RWPE2 (cell line): Measurements from ENCODE around the gene KIAA1549.

Source experiments
- ATAC-seq: fragments of 200-7000 bp; cut with Tn5 transposase; 3 replicates; pipeline ENCODE4 v1.9.1; 2021; ENCODE audit warnings: low read depth
- DNase-seq: peaks from one replicate; pipeline ENCODE4 v3.0.0-alpha.2; 2020; ENCODE audit warnings: low spot score
- H3K27ac ChIP-seq: fragments of 450-650 bp; 2 replicates; pipeline ENCODE4 v1.5.1; 2017; ENCODE audit warnings: mild to moderate bottlenecking; ENCODE audit not compliant: poor library complexity, severe bottlenecking
- H3K27me3 ChIP-seq: fragments of 250-450 bp; sonication (Bioruptor Pico); 2 replicates; pipeline ENCODE4 v1.5.1; 2021; ENCODE audit warnings: mild to moderate bottlenecking, moderate library complexity; ENCODE audit not compliant: insufficient read depth, poor library complexity, severe bottlenecking
- H3K36me3 ChIP-seq: fragments of 250-450 bp; sonication (Bioruptor Pico); 2 replicates; pipeline ENCODE4 v1.5.1; 2020; ENCODE audit warnings: low read depth, mild to moderate bottlenecking, moderate library complexity
- H3K4me1 ChIP-seq: fragments of 250-450 bp; sonication (Bioruptor Pico); 2 replicates; pipeline ENCODE4 v1.5.1; 2021; ENCODE audit warnings: mild to moderate bottlenecking, moderate library complexity; ENCODE audit not compliant: insufficient read depth, poor library complexity, severe bottlenecking
- H3K4me3 ChIP-seq: fragments of 250-450 bp; sonication (Bioruptor Pico); 2 replicates; pipeline ENCODE4 v1.5.1; 2021; ENCODE audit warnings: mild to moderate bottlenecking, moderate library complexity; ENCODE audit not compliant: severe bottlenecking
- H3K9me3 ChIP-seq: fragments of 250-450 bp; sonication (Bioruptor Pico); 2 replicates; pipeline ENCODE4 v1.5.1; 2021; ENCODE audit warnings: mild to moderate bottlenecking, moderate library complexity; ENCODE audit not compliant: severe bottlenecking
- CTCF ChIP-seq: fragments of 450-650 bp; IDR thresholded peaks from one replicate; pipeline ENCODE4 v1.5.1; 2017; ENCODE audit warnings: mild to moderate bottlenecking, moderate library complexity; ENCODE audit not compliant: poor library complexity, severe bottlenecking

KIAA1549 gene

GRCh38 chr7:139022286-139022685 lies 41.1 kb upstream of the KIAA1549 start:
- ATAC-seq = no peak
- TF ChIP-seq CTCF = no peak

GRCh38 chr7:139018910-139019309 lies 37.7 kb upstream of the KIAA1549 start:
- no peaks in the 10 kb centered on the region for H3K27me3 ChIP-seq
- no peak for ATAC-seq
- H3K27ac ChIP-seq = no peak overlapping the region
- H3K36me3 ChIP-seq = peaks cover 34% of the 10 kb centered on the region
- H3K9me3 ChIP-seq = no peaks in the 10 kb centered on the region
- no peak for TF ChIP-seq CTCF
- no peak for DNase-seq
- no peak overlapping the region for H3K4me3 ChIP-seq
- H3K4me1 ChIP-seq = peaks cover 2% of the 10 kb centered on the region

More at GRCh38 chr7:139022286-139022685, 41.1 kb upstream of the KIAA1549 start:
- Histone ChIP-seq H3K9me3 (no peaks in the 10 kb centered on the region), H3K36me3 (peaks cover 65% of the 10 kb centered on the region), H3K27me3 (no peaks in the 10 kb centered on the region), H3K27ac (no peak overlapping the region), H3K4me1 (peaks cover 2% of the 10 kb centered on the region), H3K4me3 (no peak overlapping the region)
- no peak for DNase-seq

- ATAC-seq (peak; percentile 94), DNase-seq (no peak)
- peak; percentile 83 for TF ChIP-seq CTCF
- Histone ChIP-seq H3K4me3 (no peak overlapping the region), H3K9me3 (no peaks in the 10 kb centered on the region), H3K27ac (no peak overlapping the region), H3K36me3 (peaks cover 17% of the 10 kb centered on the region), H3K27me3 (no peaks in the 10 kb centered on the region), H3K4me1 (peaks cover 2% of the 10 kb centered on the region)
Measured at GRCh38 chr7:139016931-139017511, 35.8 kb upstream of the KIAA1549 start.

GRCh38 chr7:139011373-139011772 lies 30.2 kb upstream of the KIAA1549 start:
- no peak for DNase-seq
- H3K27ac ChIP-seq = no peak overlapping the region
- H3K4me1 ChIP-seq = no peaks in the 10 kb centered on the region
- no peaks in the 10 kb centered on the region for H3K9me3 ChIP-seq
- H3K27me3 ChIP-seq = no peaks in the 10 kb centered on the region
- H3K4me3 ChIP-seq = no peak overlapping the region
- TF ChIP-seq CTCF = no peak
- no peak for ATAC-seq
- H3K36me3 ChIP-seq = no peaks in the 10 kb centered on the region

- ATAC-seq (no peak), DNase-seq (no peak)
- H3K9me3 ChIP-seq = no peaks in the 10 kb centered on the region
Measured at GRCh38 chr7:139004321-139005090, 23.3 kb upstream of the KIAA1549 start.

More at GRCh38 chr7:139004321-139005090, 23.3 kb upstream of the KIAA1549 start:
- H3K27me3 ChIP-seq = peaks cover 3% of the 10 kb centered on the region
- TF ChIP-seq CTCF = no peak
- no peak overlapping the region for H3K27ac ChIP-seq
- H3K4me3 ChIP-seq = no peak overlapping the region
- no peaks in the 10 kb centered on the region for H3K36me3 ChIP-seq
- H3K4me1 ChIP-seq = no peaks in the 10 kb centered on the region
